Stimulated activated naive B cell treated with anti-CD40 and anti-IgM and Interleukin-4, amounts not matched to agents 10 μg/mL and 1 μg/mL and 100 μg/mL, for 72 hours (primary cell): ENCODE data around the gene CORO6.

Experiments used
- ATAC-seq, 2 donors: fragments of 150-1000 bp; cut with Tn5 transposase; replicated peaks; 2 replicates each; pipeline ENCODE4 v1.10.0; 2021; ENCODE audit warnings: moderate library complexity in 1 of 2
- DNase-seq: peaks from one replicate; pipeline ENCODE4 v3.0.0; 2021
- H3K27ac Mint-ChIP-seq: one replicate; pipeline ENCODE4 v1.8.0; 2022; ENCODE audit warnings: mild to moderate bottlenecking, mixed read lengths
- H3K27me3 Mint-ChIP-seq, 2 donors: one replicate each; pipeline ENCODE4 v1.8.0; 2022; ENCODE audit warnings: mixed read lengths in 2 of 2
- H3K36me3 Mint-ChIP-seq, 2 donors: one replicate each; pipeline ENCODE4 v1.8.0; 2022; ENCODE audit warnings: mixed read lengths in 2 of 2, mild to moderate bottlenecking in 1 of 2
- H3K4me1 Mint-ChIP-seq, 2 donors: one replicate each; pipeline ENCODE4 v1.8.0; 2022; ENCODE audit warnings: mixed read lengths in 2 of 2, mild to moderate bottlenecking in 1 of 2
- H3K4me3 Mint-ChIP-seq, 2 donors: one replicate each; pipeline ENCODE4 v1.8.0; 2022; ENCODE audit warnings: mild to moderate bottlenecking in 2 of 2, mixed read lengths in 2 of 2, moderate library complexity in 1 of 2
- H3K9me3 Mint-ChIP-seq, 2 donors: one replicate each; pipeline ENCODE4 v1.8.0; 2022; ENCODE audit warnings: mixed read lengths in 2 of 2, mild to moderate bottlenecking in 1 of 2

Gene CORO6

GRCh38 chr17:29577001-29577370 lies 45.7 kb downstream of the CORO6 start:
- Mint-ChIP-seq H3K27ac (no peak overlapping the region), H3K36me3 (peaks cover 53 to 62% of the 10 kb centered on the region in 2 donors), H3K27me3 (no peaks in the 10 kb centered on the region), H3K9me3 (peaks cover 2 to 4% of the 10 kb centered on the region in 2 donors), H3K4me3 (no peak overlapping the region), H3K4me1 (peaks cover 29 to 45% of the 10 kb centered on the region in 2 donors)
- DNase-seq (no peak), ATAC-seq (no peak)

GRCh38 chr17:29576214-29577000 lies 46.3 kb downstream of the CORO6 start:
- no peak for ATAC-seq
- Mint-ChIP-seq H3K4me3 (no peak overlapping the region), H3K36me3 (peaks cover 49 to 62% of the 10 kb centered on the region in 2 donors), H3K9me3 (peaks cover 2 to 4% of the 10 kb centered on the region in 2 donors), H3K4me1 (peaks cover 29 to 49% of the 10 kb centered on the region in 2 donors), H3K27ac (peak overlapping the region; percentile 47), H3K27me3 (no peaks in the 10 kb centered on the region)
- no peak for DNase-seq

GRCh38 chr17:29575511-29576213 lies 47.0 kb downstream of the CORO6 start:
- Mint-ChIP-seq H3K9me3 (peaks cover 2 to 4% of the 10 kb centered on the region in 2 donors), H3K4me1 (peaks cover 27 to 45% of the 10 kb centered on the region in 2 donors), H3K27ac (peak overlapping the region; percentile 11), H3K4me3 (no peak overlapping the region), H3K27me3 (no peaks in the 10 kb centered on the region), H3K36me3 (peaks cover 51 to 58% of the 10 kb centered on the region in 2 donors)
- DNase-seq (no peak), ATAC-seq (no peak)

- Mint-ChIP-seq H3K27ac (peak overlapping the region; percentile 11), H3K4me1 (peaks cover 23 to 40% of the 10 kb centered on the region in 2 donors), H3K36me3 (peaks cover 45 to 54% of the 10 kb centered on the region in 2 donors), H3K4me3 (no peak overlapping the region), H3K27me3 (no peaks in the 10 kb centered on the region), H3K9me3 (no peaks in the 10 kb centered on the region)
- no peak for ATAC-seq
- DNase-seq = no peak
These were observed 47.8 kb downstream of the CORO6 start for GRCh38 chr17:29574732-29575510.

- DNase-seq (no peak), ATAC-seq (no peak)
- peaks cover 26 to 43% of the 10 kb centered on the region in 2 donors for H3K4me1 Mint-ChIP-seq
- no peaks in the 10 kb centered on the region for H3K27me3 Mint-ChIP-seq
- H3K9me3 Mint-ChIP-seq = no peaks in the 10 kb centered on the region
- peak overlapping the region; percentile 14 for H3K27ac Mint-ChIP-seq
- no peak overlapping the region for H3K4me3 Mint-ChIP-seq
- peaks cover 44 to 48% of the 10 kb centered on the region in 2 donors for H3K36me3 Mint-ChIP-seq
These were observed 48.6 kb downstream of the CORO6 start for GRCh38 chr17:29573871-29574731.

- H3K4me3 Mint-ChIP-seq = no peak overlapping the region
- H3K4me1 Mint-ChIP-seq = peaks cover 27 to 47% of the 10 kb centered on the region in 2 donors
- ATAC-seq = no peak
- H3K9me3 Mint-ChIP-seq = no peaks in the 10 kb centered on the region
- H3K36me3 Mint-ChIP-seq = peaks cover 42 to 45% of the 10 kb centered on the region in 2 donors
- no peak for DNase-seq
- H3K27ac Mint-ChIP-seq = no peak overlapping the region
- no peaks in the 10 kb centered on the region for H3K27me3 Mint-ChIP-seq
These were observed 49.2 kb downstream of the CORO6 start for GRCh38 chr17:29573558-29573869.

GRCh38 chr17:29572691-29573557 lies 49.8 kb downstream of the CORO6 start:
- Mint-ChIP-seq H3K27ac (no peak overlapping the region), H3K36me3 (peaks cover 36 to 40% of the 10 kb centered on the region in 2 donors), H3K9me3 (no peaks in the 10 kb centered on the region), H3K4me3 (peak overlapping the region in 1 of 2 donors; percentile 37), H3K27me3 (no peaks in the 10 kb centered on the region), H3K4me1 (peaks cover 30 to 47% of the 10 kb centered on the region in 2 donors)
- ATAC-seq (peak; percentile 45 to 48), DNase-seq (peak; percentile 67)

- H3K9me3 Mint-ChIP-seq = no peaks in the 10 kb centered on the region
- no peak for ATAC-seq
- no peak overlapping the region for H3K27ac Mint-ChIP-seq
- DNase-seq = no peak
- H3K36me3 Mint-ChIP-seq = peaks cover 31 to 37% of the 10 kb centered on the region in 2 donors
- H3K27me3 Mint-ChIP-seq = no peaks in the 10 kb centered on the region
- H3K4me1 Mint-ChIP-seq = peaks cover 30 to 47% of the 10 kb centered on the region in 2 donors
- no peak overlapping the region for H3K4me3 Mint-ChIP-seq
These were observed 50.6 kb downstream of the CORO6 start for GRCh38 chr17:29571883-29572681.

- DNase-seq (no peak), ATAC-seq (no peak)
- H3K9me3 Mint-ChIP-seq = no peaks in the 10 kb centered on the region
- H3K36me3 Mint-ChIP-seq = peaks cover 31 to 36% of the 10 kb centered on the region in 2 donors
- H3K27ac Mint-ChIP-seq = no peak overlapping the region
- no peaks in the 10 kb centered on the region for H3K27me3 Mint-ChIP-seq
- H3K4me3 Mint-ChIP-seq = no peak overlapping the region
- H3K4me1 Mint-ChIP-seq = peaks cover 30 to 47% of the 10 kb centered on the region in 2 donors
These were observed 51.2 kb downstream of the CORO6 start for GRCh38 chr17:29571486-29571882.

- H3K4me1 Mint-ChIP-seq = peaks cover 29 to 54% of the 10 kb centered on the region in 2 donors
- H3K27ac Mint-ChIP-seq = no peak overlapping the region
- H3K36me3 Mint-ChIP-seq = peaks cover 29 to 31% of the 10 kb centered on the region in 2 donors
- H3K4me3 Mint-ChIP-seq = no peak overlapping the region
- no peaks in the 10 kb centered on the region for H3K9me3 Mint-ChIP-seq
- peak; percentile 0 for DNase-seq
- no peak for ATAC-seq
- no peaks in the 10 kb centered on the region for H3K27me3 Mint-ChIP-seq
These were observed 52.2 kb downstream of the CORO6 start for GRCh38 chr17:29570521-29570920.

GRCh38 chr17:29569245-29569950 lies 53.3 kb downstream of the CORO6 start:
- peak overlapping the region; percentile 86 to 92 for H3K4me3 Mint-ChIP-seq
- H3K4me1 Mint-ChIP-seq = peaks cover 22 to 51% of the 10 kb centered on the region in 2 donors
- H3K9me3 Mint-ChIP-seq = no peaks in the 10 kb centered on the region
- no peaks in the 10 kb centered on the region for H3K27me3 Mint-ChIP-seq
- H3K27ac Mint-ChIP-seq = peak overlapping the region; percentile 90
- no peak for ATAC-seq
- DNase-seq = peak; percentile 0
- H3K36me3 Mint-ChIP-seq = peaks cover 18 to 21% of the 10 kb centered on the region in 2 donors
